ENCODE results near the gene MAFG. TPM values are rescaled to one million over a fixed set of nuclear protein-coding genes. Genes with fewer than 3 reads are reported as not detected.

The MAFG gene
- total RNA-seq, 1 experiment from 2014 or later: 10.9 TPM

GRCh38 chr17:81890447-81891302 is 36.9 kb downstream of the MAFG start:
- Histone ChIP-seq H3K79me2 (ENCODE audit: low read length) (peaks cover 57% of the 10 kb centered on the region), H4K20me1 (ENCODE audit: insufficient read depth, low read depth, low read length) (peaks cover 31% of the 10 kb centered on the region), H3K36me3 (ENCODE audit: insufficient read depth, low read length) (peaks cover 44% of the 10 kb centered on the region), H3K4me2 (ENCODE audit: low read depth, low read length, poor library complexity, severe bottlenecking) (peak overlapping the region; percentile 92), H3K9me2 (replicated peaks; ENCODE audit: insufficient read depth, low read length) (no peaks in the 10 kb centered on the region), H3K27me3 (ENCODE audit: low read length) (no peaks in the 10 kb centered on the region), H3K9me3 (ENCODE audit: low read length) (no peaks in the 10 kb centered on the region), H3K27ac (ENCODE audit: low read length) (peak overlapping the region; percentile 48), H2AFZ (ENCODE audit: low read length) (no peak overlapping the region), H3K9ac (ENCODE audit: low read length) (peak overlapping the region; percentile 83), H3K4me1 (ENCODE audit: low read length) (peaks cover 20% of the 10 kb centered on the region), H3K4me3 (ENCODE audit: low read length) (peak overlapping the region; percentile 79)
- DNase-seq: peak; percentile 80

DNA sequence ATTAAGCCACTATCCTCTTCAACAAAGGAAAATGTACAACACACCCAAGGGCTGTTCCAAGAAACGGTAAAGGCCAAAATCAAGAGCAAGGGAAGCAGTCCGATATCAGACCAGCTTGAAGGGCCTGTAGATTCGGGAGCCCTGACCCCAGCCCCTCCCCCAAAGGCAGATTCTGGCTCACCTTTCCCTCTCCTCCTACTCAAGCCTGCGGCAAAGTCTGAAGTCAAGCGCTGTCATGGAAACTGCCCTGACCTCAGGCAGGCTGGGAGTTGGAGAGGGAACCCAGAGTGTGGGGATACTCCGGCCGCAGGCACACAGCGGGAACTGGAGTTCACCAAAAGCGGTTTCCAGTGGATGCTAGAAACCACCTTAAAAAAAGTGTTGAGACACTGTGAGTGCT is 37.9 kb downstream of the MAFG start:
- H3K9ac ChIP-seq (ENCODE audit: low read length): peak overlapping the region; percentile 83
- H3K4me2 ChIP-seq (ENCODE audit: low read depth, low read length, poor library complexity, severe bottlenecking): peak overlapping the region; percentile 92
- peaks cover 62% of the 10 kb centered on the region for H3K79me2 ChIP-seq (ENCODE audit: low read length)
- peak overlapping the region; percentile 79 for H3K4me3 ChIP-seq (ENCODE audit: low read length)
- no peak overlapping the region for H2AFZ ChIP-seq (ENCODE audit: low read length)
- peaks cover 20% of the 10 kb centered on the region for H3K4me1 ChIP-seq (ENCODE audit: low read length)
- H4K20me1 ChIP-seq (ENCODE audit: insufficient read depth, low read depth, low read length): peaks cover 33% of the 10 kb centered on the region
- no peaks in the 10 kb centered on the region for H3K27me3 ChIP-seq (ENCODE audit: low read length)
- no peaks in the 10 kb centered on the region for H3K9me3 ChIP-seq (ENCODE audit: low read length)
- H3K36me3 ChIP-seq (ENCODE audit: insufficient read depth, low read length): peaks cover 51% of the 10 kb centered on the region
- H3K9me2 ChIP-seq (replicated peaks; ENCODE audit: insufficient read depth, low read length): no peaks in the 10 kb centered on the region
- H3K27ac ChIP-seq (ENCODE audit: low read length): no peak overlapping the region
- no peak for DNase-seq

DNA sequence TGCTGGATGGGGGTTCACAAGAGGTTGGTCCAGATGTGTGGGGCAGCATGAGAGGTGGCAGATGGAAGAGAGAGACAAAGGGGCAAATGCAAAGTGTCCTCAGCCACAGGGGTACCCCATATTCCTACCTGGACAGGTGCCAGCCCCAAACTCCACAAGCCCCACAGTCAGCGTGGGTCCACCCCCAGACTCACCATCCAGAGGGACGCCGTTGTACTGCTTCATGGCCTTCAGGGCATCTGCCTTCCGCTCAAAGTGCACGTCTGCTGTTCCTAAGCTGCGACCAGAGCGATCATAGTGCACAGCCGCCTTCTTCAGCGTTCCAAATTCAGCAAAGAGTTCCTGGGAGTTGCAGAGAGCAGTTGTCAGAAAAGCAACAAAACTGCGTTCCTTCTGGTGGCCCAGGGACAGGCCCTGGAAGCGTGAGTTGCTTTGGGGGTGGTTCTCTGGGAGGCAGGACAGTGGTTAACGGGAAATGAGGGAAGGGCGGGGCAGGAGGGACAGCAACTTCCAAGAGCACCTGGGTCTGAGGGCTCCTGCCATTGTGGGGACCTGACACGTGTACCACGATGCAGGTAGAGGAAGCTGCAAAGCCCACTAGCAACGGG is 38.4 kb downstream of the MAFG start:
- H2AFZ ChIP-seq (ENCODE audit: low read length): no peak overlapping the region
- DNase-seq: no peak
- H3K9ac ChIP-seq (ENCODE audit: low read length): 0 out of 2 replicates have a peak overlapping the region, but pooled peaks have one; percentile 83
- no peaks in the 10 kb centered on the region for H3K9me3 ChIP-seq (ENCODE audit: low read length)
- peaks cover 62% of the 10 kb centered on the region for H3K79me2 ChIP-seq (ENCODE audit: low read length)
- H3K4me3 ChIP-seq (ENCODE audit: low read length): no peak overlapping the region
- H3K27me3 ChIP-seq (ENCODE audit: low read length): no peaks in the 10 kb centered on the region
- H3K4me1 ChIP-seq (ENCODE audit: low read length): peaks cover 20% of the 10 kb centered on the region
- H4K20me1 ChIP-seq (ENCODE audit: insufficient read depth, low read depth, low read length): peaks cover 33% of the 10 kb centered on the region
- H3K9me2 ChIP-seq (replicated peaks; ENCODE audit: insufficient read depth, low read length): no peaks in the 10 kb centered on the region
- peaks cover 53% of the 10 kb centered on the region for H3K36me3 ChIP-seq (ENCODE audit: insufficient read depth, low read length)
- no peak overlapping the region for H3K27ac ChIP-seq (ENCODE audit: low read length)
- peak overlapping the region; percentile 92 for H3K4me2 ChIP-seq (ENCODE audit: low read depth, low read length, poor library complexity, severe bottlenecking)

DNA sequence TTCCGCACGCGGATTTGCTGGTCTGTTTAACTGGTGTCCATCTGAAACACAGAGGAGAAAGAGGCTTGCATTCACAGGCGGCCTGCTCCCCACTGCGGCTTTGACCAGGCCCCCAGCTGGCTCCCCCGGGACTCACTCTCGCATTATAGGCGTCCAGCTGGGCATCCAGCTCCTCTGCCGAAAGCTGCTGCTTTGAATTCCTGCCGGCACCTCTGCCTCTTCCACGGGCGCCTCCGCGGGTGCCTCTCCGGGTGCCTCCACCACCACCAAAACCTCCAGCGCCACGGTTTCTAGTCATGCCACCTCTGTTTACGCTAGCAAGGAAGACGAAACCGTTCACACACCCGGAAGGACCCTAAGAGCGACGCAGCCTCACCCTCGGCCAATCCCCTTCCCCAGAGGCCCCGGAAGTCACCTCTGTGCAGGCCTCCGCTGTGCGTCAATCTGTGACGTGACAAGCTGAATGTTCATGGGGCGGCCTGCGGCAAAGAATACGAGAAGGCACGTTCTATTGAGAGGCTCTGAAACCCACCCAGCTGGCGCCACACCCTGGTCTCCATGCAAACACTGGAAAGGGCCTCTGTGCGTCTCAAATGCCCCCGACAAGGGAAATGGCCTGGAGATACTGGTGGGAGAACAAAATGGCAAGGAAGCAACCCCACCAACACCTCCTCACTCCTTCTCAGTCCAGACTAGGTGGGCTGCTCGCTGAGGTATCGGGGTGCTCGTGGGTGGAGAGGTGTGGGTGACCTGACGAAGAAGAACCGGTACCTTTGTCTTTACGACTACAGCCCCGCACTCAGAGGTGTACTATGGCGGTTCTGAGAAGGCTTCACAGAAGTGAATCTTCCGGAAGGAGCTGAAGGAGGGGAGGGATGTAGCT is 39.2 kb downstream of the MAFG start:
- no peak overlapping the region for H2AFZ ChIP-seq (ENCODE audit: low read length)
- no peak overlapping the region for H3K4me3 ChIP-seq (ENCODE audit: low read length)
- no peak overlapping the region for H3K4me2 ChIP-seq (ENCODE audit: low read depth, low read length, poor library complexity, severe bottlenecking)
- H3K9me2 ChIP-seq (replicated peaks; ENCODE audit: insufficient read depth, low read length): no peaks in the 10 kb centered on the region
- H3K36me3 ChIP-seq (ENCODE audit: insufficient read depth, low read length): peaks cover 55% of the 10 kb centered on the region
- H3K9me3 ChIP-seq (ENCODE audit: low read length): no peaks in the 10 kb centered on the region
- no peak overlapping the region for H3K27ac ChIP-seq (ENCODE audit: low read length)
- peaks cover 59% of the 10 kb centered on the region for H3K79me2 ChIP-seq (ENCODE audit: low read length)
- H4K20me1 ChIP-seq (ENCODE audit: insufficient read depth, low read depth, low read length): peaks cover 33% of the 10 kb centered on the region
- H3K27me3 ChIP-seq (ENCODE audit: low read length): no peaks in the 10 kb centered on the region
- peaks cover 20% of the 10 kb centered on the region for H3K4me1 ChIP-seq (ENCODE audit: low read length)
- no peak overlapping the region for H3K9ac ChIP-seq (ENCODE audit: low read length)
- DNase-seq: no peak

- Histone ChIP-seq H3K4me3 (ENCODE audit: low read length) (no peak overlapping the region), H2AFZ (ENCODE audit: low read length) (no peak overlapping the region), H3K36me3 (ENCODE audit: insufficient read depth, low read length) (peaks cover 64% of the 10 kb centered on the region), H3K9ac (ENCODE audit: low read length) (no peak overlapping the region), H3K9me2 (replicated peaks; ENCODE audit: insufficient read depth, low read length) (no peaks in the 10 kb centered on the region), H3K4me2 (ENCODE audit: low read depth, low read length, poor library complexity, severe bottlenecking) (no peak overlapping the region), H3K9me3 (ENCODE audit: low read length) (no peaks in the 10 kb centered on the region), H3K4me1 (ENCODE audit: low read length) (peaks cover 10% of the 10 kb centered on the region), H3K27me3 (ENCODE audit: low read length) (no peaks in the 10 kb centered on the region), H3K79me2 (ENCODE audit: low read length) (peaks cover 49% of the 10 kb centered on the region), H4K20me1 (ENCODE audit: insufficient read depth, low read depth, low read length) (peaks cover 33% of the 10 kb centered on the region), H3K27ac (ENCODE audit: low read length) (no peak overlapping the region)
- no peak for DNase-seq
Observed at GRCh38 chr17:81885869-81886548, 41.5 kb downstream of the MAFG start.

DNA sequence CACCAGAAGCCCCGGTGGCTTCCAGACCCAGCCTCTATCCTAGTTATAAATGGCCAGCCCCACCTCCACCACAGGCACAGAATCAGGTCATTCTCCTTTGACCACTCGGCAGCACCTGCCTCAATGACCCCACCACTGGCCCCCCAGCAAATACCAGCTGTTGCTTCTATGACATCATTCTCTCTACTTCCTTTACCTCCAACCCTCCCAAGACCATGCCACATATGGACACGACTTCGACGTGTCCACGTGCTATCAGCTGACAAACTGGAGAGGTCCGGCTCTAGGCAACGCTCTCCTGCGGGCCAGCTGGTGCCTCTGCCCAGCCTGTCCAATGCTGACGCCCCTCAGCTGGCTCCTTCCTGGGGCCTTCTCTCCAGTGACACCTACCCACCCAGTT is 42.1 kb downstream of the MAFG start:
- H3K36me3 ChIP-seq (ENCODE audit: insufficient read depth, low read length): peaks cover 65% of the 10 kb centered on the region

DNA sequence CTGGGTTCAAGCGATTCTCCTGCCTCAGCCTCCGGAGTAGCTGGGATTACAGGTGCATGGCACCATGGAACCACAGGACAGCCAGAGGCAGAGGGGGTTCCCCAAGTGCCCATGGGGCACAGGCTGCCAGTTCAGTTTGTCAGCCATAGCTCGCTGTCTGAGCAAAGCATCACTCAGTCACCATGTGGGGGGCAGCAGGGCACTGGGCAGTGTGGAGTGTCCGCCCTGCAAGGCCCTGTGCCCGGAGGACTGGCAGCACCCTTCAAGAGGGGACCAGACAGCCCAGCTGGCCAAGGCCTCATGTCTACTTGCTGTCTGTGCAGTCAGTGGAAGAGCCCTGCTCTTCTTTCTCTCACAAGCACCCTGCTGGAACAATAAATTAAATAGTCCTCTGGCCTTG is 42.6 kb downstream of the MAFG start:
- Histone ChIP-seq H4K20me1 (ENCODE audit: insufficient read depth, low read depth, low read length) (peaks cover 25% of the 10 kb centered on the region), H3K27ac (ENCODE audit: low read length) (no peak overlapping the region), H3K9me3 (ENCODE audit: low read length) (no peaks in the 10 kb centered on the region), H2AFZ (ENCODE audit: low read length) (no peak overlapping the region), H3K4me1 (ENCODE audit: low read length) (peaks cover 5% of the 10 kb centered on the region), H3K79me2 (ENCODE audit: low read length) (peaks cover 38% of the 10 kb centered on the region), H3K4me2 (ENCODE audit: low read depth, low read length, poor library complexity, severe bottlenecking) (no peak overlapping the region), H3K9ac (ENCODE audit: low read length) (no peak overlapping the region), H3K9me2 (replicated peaks; ENCODE audit: insufficient read depth, low read length) (no peaks in the 10 kb centered on the region), H3K36me3 (ENCODE audit: insufficient read depth, low read length) (peaks cover 61% of the 10 kb centered on the region), H3K4me3 (ENCODE audit: low read length) (no peak overlapping the region), H3K27me3 (ENCODE audit: low read length) (no peaks in the 10 kb centered on the region)
- no peak for DNase-seq

More for the DNA sequence above, 42.1 kb downstream of the MAFG start:
- Histone ChIP-seq H3K4me1 (ENCODE audit: low read length) (peaks cover 10% of the 10 kb centered on the region), H3K27me3 (ENCODE audit: low read length) (no peaks in the 10 kb centered on the region), H3K9ac (ENCODE audit: low read length) (no peak overlapping the region), H2AFZ (ENCODE audit: low read length) (no peak overlapping the region), H3K79me2 (ENCODE audit: low read length) (peaks cover 43% of the 10 kb centered on the region), H3K27ac (ENCODE audit: low read length) (no peak overlapping the region), H3K9me2 (replicated peaks; ENCODE audit: insufficient read depth, low read length) (no peaks in the 10 kb centered on the region), H3K9me3 (ENCODE audit: low read length) (no peaks in the 10 kb centered on the region), H3K4me3 (ENCODE audit: low read length) (no peak overlapping the region), H3K4me2 (ENCODE audit: low read depth, low read length, poor library complexity, severe bottlenecking) (no peak overlapping the region), H4K20me1 (ENCODE audit: insufficient read depth, low read depth, low read length) (peaks cover 29% of the 10 kb centered on the region)
- DNase-seq: no peak
